HG03432 (cell line): ENCODE results near the gene CCDC69.
"Not testable (repeated sequence)": the region's sequence is repeated elsewhere in the genome, so short reads cannot be mapped to it uniquely, and the experiment has no call there.

Experiments used
- ATAC-seq: cut with Tn5 transposase; IDR thresholded peaks from one replicate; pipeline ENCODE4 v1.9.1; 2021; ENCODE audit warnings: mild to moderate bottlenecking, moderate library complexity; ENCODE audit not compliant: unreplicated experiment

The CCDC69 gene

DNA sequence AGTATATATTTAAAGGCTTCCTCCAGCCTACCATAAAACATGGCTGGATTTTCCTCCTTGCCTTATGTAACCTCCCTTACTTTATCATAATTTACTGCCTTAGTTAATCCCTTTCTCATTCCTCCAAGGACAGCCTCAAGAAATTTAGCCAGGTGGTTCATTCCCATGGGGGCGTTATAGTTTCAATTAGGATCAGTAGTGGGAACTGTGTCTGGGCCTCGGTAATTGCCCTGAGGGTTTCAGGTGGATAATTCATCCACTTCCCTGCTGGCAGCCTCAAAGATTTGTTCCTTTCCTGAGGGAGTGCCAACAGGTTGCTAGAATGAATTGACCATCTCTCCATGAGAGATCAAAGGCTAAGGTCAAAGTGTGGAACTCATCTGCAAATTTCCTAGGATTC, 24.8 kb upstream of the CCDC69 start:
- ATAC-seq = no peak

DNA sequence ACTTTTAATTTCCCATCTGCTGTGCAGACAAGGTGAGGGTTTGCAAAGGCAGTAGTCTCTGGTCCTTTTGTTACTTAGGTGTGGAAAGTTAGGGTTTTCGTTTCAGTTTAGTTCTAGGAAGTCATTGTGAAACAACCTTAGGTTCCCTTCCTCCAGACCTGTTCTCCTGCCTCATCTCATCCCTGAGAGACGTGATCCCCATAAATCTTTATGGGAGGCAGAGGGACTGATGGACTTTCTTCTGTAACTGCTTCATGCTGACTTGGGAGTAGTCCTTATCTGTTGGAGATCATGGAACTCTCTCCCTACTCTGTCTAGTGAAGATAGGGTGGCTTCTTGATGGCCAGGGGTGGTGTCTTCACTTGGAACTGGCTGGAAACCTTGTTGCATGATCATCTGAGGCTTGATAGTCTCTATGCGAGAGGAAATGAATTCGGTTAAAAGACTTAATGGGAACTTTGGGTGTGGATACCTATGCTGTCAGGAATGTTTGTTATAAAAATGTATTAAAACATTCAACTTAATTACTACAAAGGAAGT, 21.9 kb upstream of the CCDC69 start:
- ATAC-seq = no peak

DNA sequence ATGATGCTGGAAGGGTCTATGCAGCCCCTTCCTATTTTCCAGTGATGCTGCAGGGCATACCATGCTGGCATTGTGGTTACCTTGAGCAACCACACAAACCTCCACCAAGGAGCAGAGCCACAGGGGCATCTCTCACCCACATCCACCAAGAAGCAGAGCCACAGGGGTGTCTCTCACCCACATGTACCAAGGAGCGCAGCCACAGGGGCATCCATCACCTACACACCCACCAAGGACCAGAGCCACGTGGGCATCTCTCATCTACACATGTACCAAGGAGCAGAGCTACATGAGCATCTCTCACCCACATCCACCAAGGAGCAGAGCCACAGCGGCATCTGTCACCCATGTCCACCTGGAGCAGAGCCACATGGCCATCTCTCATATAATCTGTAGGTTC, 20.3 kb upstream of the CCDC69 start:
- no peak for ATAC-seq

DNA sequence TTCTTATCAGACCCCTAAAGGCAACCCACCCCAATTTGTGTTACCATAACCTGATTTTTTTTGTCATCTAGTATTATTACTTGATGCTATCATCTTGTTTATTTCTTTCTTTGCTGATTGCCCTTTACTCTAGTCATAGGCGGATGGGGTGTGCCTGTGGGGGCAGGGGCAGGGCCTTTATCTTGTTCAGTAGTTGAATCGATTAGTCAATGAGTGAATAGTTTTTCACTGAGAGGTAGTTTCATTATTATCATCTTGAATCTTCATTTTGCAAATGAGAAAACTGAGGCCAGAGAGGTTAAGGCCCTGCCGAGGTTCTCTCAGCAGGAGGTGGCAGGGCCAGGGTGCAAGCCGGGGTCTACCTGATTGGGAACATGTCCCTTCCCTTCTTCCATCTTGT, 19.7 kb upstream of the CCDC69 start:
- ATAC-seq = no peak

DNA sequence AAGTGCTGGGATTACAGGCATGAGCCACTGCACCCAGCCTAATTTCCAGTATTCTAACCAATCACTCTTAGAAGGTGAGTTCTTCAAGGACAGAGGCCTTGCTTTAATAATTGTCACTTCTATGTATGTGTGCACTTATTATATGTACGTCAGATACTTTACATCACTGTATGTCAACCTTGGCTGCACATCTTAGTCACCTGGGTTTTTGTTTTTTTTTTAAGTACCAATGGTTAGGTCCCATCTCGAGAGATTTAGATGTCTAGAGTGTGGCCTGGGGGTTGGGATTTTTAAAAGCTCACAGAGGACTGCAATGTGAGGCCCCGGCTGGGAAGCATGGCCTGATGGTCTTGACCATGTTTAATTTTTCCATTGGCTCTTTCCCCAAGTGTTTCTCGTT, 19.2 kb upstream of the CCDC69 start:
- ATAC-seq = no peak

DNA sequence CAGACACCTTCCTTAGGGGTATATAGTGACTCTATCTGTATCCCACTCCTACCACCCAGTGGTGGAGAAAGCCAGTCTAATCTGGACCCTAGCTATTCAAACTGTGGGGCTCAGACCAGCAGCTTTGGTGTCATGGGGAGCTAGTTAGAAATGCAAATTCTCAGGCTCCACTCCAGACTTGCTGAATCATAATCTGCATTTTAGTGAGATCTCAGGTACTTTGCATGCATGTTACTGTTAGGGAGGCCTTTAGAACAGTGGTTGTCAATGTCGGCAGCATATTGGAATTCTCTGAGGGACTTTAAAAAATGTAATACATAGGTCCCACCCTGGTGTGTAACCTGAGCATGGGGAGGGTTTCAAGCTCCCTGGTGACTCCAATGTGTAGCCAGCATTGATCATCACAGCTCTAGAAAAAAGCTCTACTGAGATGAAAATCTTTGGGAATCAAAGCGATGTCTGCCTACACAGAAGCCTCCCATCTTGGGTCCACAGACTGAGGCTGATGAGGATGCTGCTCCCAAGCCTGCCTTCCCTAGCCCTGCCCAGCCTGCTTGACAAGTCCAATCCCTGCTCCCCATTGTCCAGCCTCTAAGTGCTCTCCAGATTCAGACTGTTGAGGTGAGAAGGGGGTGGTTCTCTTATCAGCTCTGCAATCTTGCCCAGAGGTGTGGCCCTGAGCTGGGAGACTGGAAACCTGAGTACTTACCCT, 17.2 kb upstream of the CCDC69 start:
- ATAC-seq = no peak

DNA sequence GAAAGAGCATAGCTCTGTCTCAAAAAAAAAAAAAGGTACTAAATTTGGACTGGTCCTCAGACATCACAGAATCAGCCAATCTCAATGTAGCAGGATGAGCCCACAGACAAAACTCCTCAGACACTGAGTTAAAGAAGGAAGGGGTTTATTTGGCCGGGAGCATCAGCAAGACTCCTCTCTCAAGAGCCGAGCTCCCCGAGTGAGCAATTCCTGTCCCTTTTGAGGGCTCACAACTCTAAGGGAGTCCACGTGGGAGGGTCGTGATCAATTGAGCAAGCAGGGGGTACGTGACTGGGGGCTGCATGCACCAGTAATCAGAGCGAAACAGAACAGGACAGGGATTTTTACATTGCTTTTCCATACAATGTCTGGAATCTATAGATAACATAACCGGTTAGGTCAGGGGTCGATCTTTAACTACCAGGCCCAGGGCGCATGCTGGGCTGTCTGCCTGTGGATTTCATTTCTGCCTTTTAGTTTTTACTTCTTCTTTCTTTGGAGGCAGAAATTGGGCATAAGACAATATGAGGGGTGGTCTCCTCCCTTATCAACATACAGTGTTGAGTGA, 16.5 kb upstream of the CCDC69 start:
- ATAC-seq = not testable (repeated sequence)

DNA sequence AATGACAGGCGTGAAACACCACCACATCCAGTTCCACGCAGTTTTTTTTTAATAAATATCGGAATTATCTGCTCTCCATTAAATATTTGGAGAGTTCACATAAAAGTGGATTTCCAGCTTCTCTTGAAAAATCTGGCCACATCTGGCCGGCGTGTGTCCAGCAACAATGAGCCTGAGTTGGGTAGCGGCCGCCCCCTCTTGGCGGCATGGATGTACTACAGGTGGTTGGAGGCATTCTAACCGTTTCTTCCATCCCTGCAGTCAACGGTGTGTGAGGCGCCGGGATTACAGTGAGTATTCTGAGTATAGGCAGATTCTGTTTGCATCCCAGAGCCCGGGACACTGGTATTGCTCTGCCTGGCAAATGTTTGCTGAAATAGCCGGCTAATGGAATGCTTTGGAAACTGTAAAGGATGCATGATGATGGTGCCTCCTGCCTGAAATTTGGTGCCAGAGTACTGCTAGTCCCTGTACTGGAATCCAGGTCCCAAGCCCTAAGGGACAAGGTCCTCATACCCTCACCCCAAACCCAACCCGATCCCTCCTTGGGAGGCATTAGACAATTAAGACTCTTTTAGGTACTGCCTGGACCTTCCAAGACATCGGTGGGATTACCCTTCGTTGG, 15.5 kb upstream of the CCDC69 start:
- ATAC-seq = peak; percentile 40

DNA sequence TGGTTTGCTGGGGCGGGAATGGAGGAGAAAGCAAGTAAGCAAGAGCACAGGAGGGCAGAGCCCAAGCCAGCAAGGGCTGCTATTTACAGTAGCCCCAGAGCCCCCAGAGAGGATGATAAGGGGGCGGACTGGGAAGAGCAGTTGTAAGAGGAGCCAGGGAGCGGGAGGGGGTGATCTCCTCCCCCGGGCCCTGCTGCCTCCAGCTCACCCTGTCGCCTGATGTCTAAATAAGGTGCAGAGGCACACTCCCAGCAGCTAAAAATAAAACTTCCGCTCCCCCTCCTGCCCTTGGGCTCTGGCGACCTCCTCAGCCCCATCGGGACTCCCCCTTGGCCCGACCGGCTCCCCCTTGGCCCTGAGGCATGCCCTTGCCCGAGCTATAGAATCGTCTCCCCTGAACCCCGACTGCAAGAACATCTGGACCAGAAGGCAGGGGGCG, 14.4 kb upstream of the CCDC69 start:
- peak; percentile 66 for ATAC-seq

DNA sequence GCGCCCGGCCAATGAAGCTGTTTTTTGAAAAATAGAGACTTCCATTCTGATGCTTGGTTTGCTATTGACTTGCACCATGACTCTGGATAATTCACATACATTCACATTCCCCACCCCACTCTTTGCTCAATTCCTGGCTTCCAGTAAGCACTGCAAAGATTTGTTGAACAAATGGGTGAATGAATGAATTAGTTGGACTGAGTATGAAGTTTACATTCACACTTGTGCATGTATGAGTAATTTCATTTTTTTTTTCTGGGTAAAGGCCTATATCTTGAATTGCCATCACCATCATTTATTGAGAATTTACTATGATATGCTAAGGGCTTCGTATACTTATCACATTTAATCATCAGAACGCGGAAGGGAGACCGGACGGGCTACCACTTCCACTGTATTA, 13.8 kb upstream of the CCDC69 start:
- ATAC-seq = no peak

DNA sequence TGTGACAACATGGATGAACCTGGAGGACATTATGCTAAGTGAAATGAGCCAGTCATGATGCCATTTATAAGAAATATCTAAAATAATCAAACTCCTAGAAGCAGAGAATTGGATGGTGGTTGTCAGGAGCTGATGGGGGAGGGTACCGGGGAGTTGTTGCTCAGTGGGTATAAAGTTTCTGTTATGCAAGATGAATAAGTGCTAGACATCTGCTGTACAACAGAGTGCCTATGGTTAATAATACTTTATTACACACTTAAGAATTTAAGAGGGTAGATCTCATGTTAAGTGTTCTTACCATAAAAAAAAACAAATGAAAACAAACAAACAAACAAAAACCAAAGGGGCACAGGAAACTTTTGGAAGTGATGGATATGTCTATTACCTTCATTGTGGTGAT, 13.0 kb upstream of the CCDC69 start:
- ATAC-seq = no peak

DNA sequence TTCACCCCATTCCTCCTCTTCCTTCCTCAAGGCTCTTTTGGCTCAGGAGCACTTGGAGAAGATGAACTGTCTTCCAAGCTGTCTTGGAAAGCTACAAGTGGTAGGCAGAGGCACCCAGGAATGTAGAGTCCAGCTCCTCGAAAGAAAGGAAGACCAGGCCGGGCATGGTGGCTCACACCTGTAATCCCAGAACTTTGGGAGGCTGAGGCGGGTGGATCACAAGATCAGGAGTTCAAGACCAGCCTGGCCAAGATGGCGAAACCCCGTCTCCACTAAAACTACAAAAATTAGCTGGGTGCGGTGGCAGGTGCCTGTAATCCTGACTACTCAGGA, 11.3 kb upstream of the CCDC69 start:
- ATAC-seq = not testable (repeated sequence)

DNA sequence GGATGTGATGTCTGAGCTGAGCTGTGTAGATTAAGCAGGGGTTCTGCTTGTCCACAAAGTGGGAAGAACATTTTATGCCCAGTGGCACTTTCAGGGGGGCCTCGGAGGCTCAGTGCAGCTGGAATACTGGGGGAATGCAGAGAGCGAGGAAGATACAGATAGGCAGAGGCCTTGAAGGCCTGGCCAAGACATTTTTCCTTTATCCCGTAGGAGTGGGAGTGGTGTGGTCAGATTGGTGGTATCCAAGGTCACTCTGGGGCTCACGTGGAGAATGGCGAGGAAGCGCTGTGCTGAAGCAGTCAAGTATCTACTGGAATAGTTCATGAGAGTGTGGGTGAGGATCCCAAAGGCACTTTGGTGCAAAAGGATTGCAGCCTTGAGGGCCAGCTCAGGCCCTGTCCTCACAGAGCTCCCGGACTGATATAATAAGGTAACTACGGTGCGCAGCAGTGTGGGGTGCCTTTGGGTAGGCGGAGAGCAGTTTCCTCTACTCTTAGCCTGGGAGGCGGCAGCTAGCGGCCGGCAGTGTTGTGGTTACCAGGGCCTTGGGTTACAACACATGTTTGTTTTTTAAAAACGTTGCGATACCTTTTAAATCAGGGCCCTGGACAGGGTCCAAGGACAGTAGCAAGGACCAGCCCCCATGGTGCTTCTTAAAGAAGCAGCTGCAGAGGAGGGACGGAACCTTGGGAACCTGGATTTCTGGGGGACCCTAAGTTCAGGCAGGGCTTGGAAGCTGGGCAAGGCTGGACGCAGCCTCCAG, 10.8 kb upstream of the CCDC69 start:
- peak; percentile 62 for ATAC-seq

DNA sequence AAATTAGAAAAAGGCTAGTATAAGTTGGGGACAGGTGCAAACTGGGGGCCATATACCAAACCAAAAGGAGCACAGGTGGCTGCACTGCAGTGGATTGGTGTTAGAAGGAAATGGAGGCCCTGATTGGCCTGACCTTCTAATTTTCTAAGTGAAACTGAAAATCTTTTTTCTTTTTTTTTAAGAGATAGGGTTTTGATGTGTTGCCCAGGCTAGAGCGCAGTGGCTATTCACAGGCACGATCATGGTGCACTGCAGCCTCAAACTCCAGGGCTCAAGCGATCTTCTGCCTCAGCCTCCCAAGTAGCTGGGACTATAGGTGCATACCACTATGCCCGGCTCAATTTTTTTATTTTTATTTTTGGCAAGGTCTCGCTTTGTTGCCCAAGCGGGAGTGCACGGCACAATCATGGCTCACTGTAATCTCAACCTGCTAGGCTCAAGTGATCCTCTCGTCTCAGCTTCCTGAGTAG, 9.8 kb upstream of the CCDC69 start:
- ATAC-seq = peak; percentile 50

DNA sequence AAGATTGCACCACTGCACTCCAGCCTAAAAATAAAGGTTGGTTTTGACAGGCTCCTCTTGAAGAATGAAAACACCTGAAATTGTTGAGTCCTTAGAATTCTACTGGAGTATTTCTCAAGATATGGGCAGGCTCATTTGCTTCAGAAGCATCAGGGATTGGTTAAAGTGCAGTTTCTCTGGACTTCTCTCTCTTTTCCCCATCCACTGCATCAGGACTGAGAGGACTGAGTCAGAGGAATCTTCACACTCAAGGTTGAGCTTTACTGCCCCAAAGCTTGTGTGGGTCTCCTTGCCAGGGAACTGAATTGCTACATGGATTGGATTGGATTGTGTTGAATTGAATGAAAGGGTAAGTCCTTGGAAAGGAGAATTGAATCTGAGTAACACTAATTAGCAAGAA, 7.5 kb upstream of the CCDC69 start:
- no peak for ATAC-seq

DNA sequence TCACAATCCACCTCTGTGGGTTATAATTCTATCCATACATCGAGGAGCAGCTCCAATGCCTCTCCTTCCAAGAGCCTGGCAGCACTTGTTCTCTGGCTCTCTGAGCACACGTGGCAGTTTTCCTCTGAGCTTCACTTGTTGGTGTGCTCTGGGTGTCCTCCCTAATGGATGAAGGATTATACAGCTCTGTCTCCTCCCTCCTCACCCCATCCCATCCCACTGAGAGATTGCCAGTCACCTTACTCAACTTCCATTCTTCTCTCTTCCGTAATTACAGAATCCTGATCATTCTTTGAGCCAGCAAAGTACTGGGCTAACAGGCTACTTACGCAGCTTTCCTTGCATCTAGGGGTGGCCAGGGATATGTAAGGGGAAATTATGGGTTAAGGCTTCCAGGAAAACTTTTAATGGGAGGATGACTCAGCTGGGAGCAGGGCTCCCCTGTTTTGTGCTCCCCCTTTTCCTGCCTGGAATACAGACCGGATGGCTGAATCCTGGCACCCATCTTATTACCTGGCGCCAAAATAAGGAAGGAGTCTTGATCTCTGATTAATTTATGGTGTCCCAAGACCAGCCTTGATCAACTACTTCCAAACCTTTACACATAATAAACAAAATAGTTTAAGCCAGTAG, 6.3 kb upstream of the CCDC69 start:
- ATAC-seq = no peak

DNA sequence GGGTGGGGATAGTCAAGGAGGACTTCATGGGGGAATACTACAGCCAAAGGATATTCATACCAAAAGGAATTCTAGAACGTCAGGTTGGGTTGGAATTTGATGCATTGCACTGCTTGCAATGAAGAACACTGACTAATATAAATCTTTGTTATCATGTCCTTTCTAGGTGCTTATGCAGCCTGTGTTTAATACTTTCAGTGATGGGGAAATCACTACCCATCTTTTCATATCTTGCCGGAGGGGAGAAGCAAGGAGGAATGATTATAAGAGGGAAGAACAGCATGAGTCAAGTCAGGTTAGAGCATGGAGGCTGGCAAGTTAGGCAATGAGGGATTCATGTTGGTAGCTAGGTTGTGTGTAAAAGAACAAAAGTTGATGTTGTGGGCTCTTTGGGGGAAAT, 5.1 kb upstream of the CCDC69 start:
- no peak for ATAC-seq

DNA sequence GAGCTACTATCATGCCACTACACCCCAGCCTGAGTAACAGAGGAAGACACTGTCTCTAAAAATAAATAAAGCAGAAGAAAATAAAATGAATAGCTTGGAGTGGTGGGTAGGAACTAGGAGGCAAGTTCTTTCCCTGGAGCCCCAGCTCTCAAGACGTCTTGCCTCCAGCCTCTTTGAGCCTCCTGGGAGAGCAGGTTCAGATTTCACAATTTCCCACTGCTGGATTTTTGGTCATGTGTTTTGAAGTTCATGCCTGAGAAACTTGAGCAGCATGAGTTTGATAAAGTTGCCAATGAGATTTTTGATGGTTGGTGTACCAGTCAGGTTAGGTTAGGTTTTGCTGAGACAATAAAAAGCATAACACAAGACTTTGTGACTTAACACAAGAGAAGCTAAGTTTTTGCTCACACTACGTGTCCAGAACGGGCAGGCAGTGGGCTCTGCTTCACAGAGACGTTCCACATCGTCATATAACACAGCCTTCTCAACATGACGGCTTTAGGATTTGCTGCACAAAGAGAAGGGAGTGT, 4.1 kb upstream of the CCDC69 start:
- ATAC-seq = no peak

DNA sequence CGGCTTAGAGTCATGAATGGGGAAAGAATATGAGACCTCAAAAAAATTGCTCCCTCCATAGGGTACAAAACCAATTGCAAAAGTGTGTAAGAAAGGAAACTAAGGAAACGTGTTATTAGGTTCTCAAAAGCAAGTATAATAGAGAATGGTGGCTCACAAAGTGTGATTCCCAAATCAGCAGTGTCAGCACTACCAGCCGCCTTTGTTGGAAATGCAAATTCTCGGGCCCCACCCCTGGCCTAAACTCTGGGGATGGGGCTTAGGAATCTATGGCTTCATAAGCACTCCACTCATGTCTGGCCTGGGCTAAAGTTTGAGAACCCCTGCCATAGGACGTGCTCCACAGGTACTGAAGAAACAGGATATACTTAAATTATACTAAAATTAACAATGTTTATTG, 1.6 kb upstream of the CCDC69 start:
- no peak for ATAC-seq

DNA sequence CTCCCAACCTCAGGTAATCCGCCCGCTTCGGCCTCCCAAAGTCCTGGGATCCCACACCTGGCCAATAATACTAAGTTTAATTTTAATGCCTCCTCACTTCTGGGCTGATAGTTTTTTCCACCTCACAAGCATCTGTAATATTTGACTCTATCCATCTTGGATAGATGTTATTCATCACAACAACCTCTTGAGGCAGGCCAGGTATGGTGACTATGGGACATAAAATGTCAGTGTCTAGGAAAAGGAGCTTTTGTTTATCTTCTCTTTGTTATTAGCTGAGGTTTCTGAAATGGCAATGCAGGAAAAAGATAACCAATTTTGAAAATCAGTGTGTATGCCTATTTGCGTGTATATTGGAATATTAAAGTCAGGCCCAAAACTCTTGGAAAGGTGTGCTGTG, 1.2 kb upstream of the CCDC69 start:
- no peak for ATAC-seq

DNA sequence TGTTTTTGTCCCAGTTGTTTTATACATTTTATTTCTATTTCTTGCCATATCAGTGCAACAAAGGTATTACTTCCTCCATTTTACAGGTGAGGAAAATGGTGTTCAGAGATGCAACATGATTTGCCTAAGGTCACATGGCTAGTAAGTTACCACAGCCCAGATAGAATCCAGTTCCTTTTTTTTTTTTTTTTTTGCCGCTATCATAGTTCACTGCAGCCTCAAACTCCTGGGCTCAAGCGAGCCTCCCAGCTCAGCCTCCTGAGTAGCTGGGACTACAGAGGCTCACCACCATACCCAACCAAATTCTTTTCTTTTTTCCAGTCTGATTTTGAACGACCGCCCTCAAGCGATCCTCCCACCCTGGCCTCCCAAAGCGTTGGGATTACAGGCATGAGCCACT, 480 bp upstream of the CCDC69 start:
- ATAC-seq = no peak
